ENCODE measurements around the gene MCM9.

Gene MCM9

DNA sequence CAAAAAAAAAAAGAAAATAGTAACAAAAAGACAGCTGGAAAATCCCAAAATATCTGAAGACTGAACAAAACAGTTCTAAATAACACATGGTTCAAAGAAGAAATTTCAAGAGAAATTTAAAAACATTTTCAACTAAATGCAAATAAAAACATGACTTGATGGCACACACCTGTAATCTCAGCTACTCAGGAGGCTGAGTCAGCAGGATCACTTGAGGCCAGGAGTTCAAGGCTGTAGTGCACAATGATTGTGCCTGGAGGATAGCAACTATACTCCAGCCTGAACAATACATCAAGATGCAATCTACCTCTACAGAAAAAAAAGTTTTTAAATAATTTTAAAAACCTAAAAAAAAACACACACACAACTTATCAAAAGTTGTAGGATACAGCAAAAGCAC, 62.6 kb downstream of the MCM9 start (continued):
- TF ChIP-seq, protein P1, sequence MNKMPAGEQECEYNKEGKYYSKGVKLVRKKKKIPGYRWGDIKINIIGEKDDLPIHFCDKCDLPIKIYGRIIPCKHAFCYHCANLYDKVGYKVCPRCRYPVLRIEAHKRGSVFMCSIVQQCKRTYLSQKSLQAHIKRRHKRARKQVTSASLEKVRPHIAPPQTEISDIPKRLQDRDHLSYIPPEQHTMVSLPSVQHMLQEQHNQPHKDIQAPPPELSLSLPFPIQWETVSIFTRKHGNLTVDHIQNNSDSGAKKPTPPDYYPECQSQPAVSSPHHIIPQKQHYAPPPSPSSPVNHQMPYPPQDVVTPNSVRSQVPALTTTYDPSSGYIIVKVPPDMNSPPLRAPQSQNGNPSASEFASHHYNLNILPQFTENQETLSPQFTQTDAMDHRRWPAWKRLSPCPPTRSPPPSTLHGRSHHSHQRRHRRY (tag by site-specific recombination; IDR thresholded peaks at IDR 0.05), result no peak
- no peak for TF ChIP-seq PRDM1 (tag by site-specific recombination; IDR thresholded peaks at IDR 0.05)
- TF ChIP-seq TCF7L2 (IDR thresholded peaks at IDR 0.05; ENCODE audit: borderline replicate concordance, low read depth, low read length), result no peak

- H3K4me3 ChIP-seq (ENCODE audit: low read depth, low read length), result no peak overlapping the region
- TF ChIP-seq OVOL3 (tag by site-specific recombination; IDR thresholded peaks at IDR 0.05) (no peak), SP2 (tag by site-specific recombination; IDR thresholded peaks at IDR 0.05) (no peak), ZBTB8A (tag by site-specific recombination; IDR thresholded peaks at IDR 0.05) (no peak), ZSCAN4 (tag by site-specific recombination; IDR thresholded peaks at IDR 0.05) (no peak), PRDM4 (tag by site-specific recombination; IDR thresholded peaks at IDR 0.05) (no peak), ZNF555 (tag by site-specific recombination; conservative IDR thresholded peaks at IDR 0.05) (no peak), REPIN1 (tag by site-specific recombination; IDR thresholded peaks at IDR 0.05; ENCODE audit: low read depth) (no peak), ZNF138 (tag by site-specific recombination; IDR thresholded peaks at IDR 0.05; ENCODE audit: borderline replicate concordance) (no peak), ZNF48 (tag by site-specific recombination; IDR thresholded peaks at IDR 0.05) (no peak), ZNF785 (tag by site-specific recombination; IDR thresholded peaks at IDR 0.05) (no peak), ZNF391 (tag by site-specific recombination; IDR thresholded peaks at IDR 0.05; ENCODE audit: borderline replicate concordance, low read depth) (no peak), ZSCAN16 (tag by site-specific recombination; IDR thresholded peaks at IDR 0.05) (no peak), ZBTB48 (tag by site-specific recombination; IDR thresholded peaks at IDR 0.05) (no peak), ZNF549 (tag by site-specific recombination; IDR thresholded peaks at IDR 0.05) (no peak), ZNF112 (tag by site-specific recombination; IDR thresholded peaks at IDR 0.05) (no peak), TRIM28 (IDR thresholded peaks at IDR 0.05; ENCODE audit: borderline replicate concordance, low read length) (no peak)
- TF ChIP-seq, protein P2, sequence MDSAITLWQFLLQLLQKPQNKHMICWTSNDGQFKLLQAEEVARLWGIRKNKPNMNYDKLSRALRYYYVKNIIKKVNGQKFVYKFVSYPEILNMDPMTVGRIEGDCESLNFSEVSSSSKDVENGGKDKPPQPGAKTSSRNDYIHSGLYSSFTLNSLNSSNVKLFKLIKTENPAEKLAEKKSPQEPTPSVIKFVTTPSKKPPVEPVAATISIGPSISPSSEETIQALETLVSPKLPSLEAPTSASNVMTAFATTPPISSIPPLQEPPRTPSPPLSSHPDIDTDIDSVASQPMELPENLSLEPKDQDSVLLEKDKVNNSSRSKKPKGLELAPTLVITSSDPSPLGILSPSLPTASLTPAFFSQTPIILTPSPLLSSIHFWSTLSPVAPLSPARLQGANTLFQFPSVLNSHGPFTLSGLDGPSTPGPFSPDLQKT (IDR thresholded peaks at IDR 0.05; ENCODE audit: borderline replicate concordance, low read depth, low read length), result no peak
- H3K9me3 ChIP-seq (ENCODE audit: control insufficient read depth, insufficient read depth, low read depth, low read length), result no peaks in the 10 kb centered on the region
- no peaks in the 10 kb centered on the region for H3K4me1 ChIP-seq (ENCODE audit: control insufficient read depth, insufficient read depth, low read length)
- POLR2A ChIA-PET, result no interaction called here
- no peak overlapping the region for H3K27ac ChIP-seq (ENCODE audit: extremely low read depth, low read depth, low read length)
- H3K36me3 ChIP-seq (ENCODE audit: control insufficient read depth in 2 of 2, insufficient read depth in 1 of 2, low read length in 2 of 2), result no peaks in the 10 kb centered on the region; a peak in 1 of 3 replicates
- CTCF ChIA-PET, result no interaction called here
These were observed 63.6 kb downstream of the MCM9 start for GRCh38 chr6:118871331-118871730.
